NCI-H2107 (cell line): ENCODE results near the gene ANKLE2.
"Not testable (repeated sequence)": the region's sequence is repeated elsewhere in the genome, so short reads cannot be mapped to it uniquely, and the experiment has no call there.

Source experiments
- DNase-seq: peaks from one replicate; lab custom pipeline; 2025; lab: John Stamatoyannopoulos, UW

Gene ANKLE2

DNA sequence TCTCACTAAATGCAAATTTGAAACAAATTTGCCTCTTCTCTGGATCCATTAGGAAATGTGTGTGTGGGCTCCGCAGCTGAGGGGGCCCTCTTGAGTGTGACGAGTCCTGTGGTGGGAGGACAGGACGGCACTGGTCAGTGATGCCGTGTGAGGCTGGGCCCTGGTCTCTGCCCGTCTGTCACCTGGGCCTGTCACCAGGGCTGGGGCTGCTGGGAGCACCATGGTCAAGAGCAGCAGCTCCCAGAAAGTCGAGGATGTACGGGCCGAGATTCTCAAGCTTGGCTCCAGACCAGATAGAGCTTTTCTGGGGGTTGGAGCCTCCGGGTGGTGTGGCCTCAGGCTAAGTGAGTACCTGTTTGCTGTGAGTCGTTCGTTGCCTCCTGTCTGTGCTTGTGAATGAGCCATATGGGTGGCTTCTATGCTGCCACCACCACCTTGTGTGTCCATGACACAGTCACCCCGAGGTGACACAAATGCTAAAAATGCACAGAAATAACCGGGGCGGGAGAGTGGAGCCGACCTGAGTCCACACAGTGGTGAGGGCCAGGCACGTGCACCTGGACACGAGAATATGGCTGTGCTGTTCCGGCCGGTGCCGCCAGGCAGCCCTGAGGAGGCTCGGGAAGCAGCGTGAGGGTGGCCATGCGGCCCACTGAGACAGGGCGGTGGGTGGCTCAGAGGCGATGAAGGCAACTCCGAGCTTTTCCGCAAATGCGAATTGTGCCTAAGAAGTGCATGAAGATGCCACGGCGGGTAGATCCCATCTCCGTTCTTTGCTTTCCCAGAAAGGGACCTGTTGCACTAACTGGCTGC lies 42.3 kb downstream of the ANKLE2 start:
- no peak for DNase-seq

DNA sequence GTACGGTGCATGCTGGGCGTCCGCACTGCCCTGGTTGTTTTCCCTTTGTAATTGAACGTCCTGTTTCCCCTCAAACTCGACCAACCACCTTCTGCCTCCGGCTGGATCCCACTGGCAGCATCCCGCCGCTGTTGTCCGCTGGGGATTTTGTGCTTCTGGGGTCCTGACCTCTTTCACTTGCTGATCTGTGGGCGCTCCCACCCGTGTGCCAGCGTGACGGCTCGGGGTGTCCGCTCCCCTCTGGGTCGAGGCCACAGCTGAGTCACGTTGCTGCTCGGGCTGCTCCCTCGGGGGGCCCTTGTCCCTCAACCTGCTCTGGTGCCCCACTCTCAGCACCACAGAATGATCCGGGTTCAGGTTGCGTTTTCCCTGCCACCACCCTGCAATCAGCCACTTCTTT lies 43.0 kb downstream of the ANKLE2 start:
- DNase-seq = no peak

DNA sequence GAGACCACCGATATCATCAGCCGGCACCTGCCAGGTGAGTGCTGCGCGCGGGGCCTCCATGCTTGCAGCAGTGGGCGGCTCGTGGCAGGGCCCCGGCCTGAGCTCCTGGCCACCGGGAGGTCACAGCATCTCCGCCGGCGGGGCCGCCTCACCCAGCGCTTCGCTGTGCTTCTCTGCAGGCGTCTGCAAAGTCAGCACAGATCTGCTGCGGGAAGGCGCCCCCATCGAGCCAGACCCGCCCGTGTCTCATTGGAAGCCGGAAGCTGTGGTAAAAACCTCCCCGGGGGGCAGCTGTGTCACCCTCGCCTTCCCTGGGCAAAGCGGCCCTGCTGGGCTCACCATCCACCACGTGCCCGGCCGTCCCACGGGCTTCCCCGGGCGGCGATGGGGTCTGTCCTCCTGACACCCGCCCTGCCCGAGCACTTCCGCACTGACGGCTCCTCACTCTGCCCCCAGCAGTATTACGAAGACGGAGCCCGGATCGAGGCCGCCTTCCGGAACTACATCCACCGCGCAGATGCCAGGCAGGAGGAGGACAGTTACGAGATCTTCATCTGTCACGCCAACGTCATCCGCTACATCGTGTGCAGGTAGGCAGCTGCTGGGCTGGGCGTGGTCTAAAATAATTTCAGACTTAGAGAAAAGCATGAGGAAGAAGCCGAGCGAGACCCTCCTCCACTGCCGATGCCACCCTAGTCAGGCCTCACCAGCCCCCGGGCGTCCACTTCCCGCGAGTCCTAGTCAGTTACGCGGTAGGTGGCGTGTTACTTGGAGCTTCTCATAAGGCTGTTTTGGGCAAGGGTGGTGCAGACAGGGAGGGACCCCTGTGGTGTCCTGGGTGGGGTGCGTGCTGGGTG lies 43.9 kb downstream of the ANKLE2 start:
- DNase-seq = no peak

DNA sequence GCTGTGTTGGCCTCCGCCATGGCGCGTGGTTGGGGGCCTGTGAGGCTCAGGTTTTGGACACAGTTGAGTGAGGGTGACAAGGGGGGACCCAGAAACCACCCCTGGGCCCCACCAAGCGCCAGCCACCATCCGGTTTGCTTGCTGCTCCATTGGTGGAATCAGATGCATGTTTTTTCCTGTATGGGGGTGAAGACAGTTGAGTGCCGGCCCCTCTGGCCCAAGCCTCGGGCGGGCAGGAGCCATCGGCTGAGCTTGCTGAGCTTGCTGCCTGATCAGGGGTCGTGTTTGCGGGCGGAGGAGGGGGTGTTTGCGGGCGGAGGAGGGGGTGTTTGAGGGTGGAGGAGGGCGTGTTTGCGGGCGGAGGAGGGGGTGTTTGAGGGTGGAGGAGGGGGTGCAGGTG lies 44.6 kb downstream of the ANKLE2 start:
- DNase-seq = no peak

DNA sequence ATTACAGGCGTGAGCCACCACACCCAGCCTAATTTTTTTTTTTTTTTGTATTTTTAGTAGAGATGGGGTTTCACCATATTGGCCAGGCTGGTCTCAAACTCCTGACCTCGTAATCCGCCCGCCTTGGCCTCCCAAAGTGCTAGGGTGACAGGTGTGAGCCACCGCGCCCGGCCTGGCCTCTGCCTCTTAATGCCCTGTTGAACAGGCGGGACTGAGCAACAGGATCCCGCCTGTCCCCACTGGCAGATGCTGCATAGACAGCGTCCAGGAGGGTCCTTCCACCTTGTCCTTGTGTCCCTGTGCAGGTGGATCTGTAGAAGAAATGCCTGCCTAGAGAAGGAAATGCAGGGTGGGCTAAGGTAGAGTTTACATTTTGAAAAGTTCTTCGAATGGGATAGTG lies 45.3 kb downstream of the ANKLE2 start:
- DNase-seq = no peak

DNA sequence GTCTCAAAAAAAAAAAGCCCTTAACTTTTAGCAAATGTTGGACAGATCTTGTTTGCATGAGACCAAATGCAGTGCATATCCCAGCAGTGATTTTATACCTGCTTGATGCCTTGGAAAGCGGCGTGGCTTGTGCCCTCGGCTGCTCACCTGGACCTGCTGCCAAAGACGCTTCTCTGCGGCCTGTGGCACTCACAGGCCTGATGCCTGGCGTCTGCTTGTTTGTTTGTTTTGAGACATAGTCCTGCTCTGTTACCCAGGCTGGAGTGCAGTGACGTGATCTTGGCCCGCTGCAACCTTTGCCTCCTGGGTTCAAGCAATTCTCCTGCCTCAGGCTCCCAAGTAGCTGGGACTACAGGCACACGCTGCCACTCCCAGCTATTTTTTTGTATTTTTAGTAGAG lies 45.8 kb downstream of the ANKLE2 start:
- DNase-seq = no peak

DNA sequence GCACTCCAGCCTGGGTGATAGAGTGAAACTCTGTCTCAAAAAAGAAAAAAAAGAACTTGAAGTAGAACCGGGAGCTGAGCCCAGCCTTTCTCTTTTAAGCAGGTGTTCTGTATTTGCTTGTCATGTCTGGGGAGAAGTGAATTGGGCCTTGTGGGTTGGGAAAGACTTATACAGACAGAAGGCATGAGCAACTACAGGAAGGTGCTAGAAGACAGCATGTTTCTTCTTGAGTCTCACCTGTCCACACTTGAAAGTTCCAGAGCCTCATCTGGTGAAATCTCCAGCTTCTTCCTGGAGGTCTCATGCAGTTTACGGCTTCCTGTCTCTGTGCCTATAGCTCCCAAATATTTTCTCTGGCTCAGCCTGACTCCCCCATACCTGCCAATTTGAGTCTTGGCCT lies 48.5 kb downstream of the ANKLE2 start:
- DNase-seq = no peak

DNA sequence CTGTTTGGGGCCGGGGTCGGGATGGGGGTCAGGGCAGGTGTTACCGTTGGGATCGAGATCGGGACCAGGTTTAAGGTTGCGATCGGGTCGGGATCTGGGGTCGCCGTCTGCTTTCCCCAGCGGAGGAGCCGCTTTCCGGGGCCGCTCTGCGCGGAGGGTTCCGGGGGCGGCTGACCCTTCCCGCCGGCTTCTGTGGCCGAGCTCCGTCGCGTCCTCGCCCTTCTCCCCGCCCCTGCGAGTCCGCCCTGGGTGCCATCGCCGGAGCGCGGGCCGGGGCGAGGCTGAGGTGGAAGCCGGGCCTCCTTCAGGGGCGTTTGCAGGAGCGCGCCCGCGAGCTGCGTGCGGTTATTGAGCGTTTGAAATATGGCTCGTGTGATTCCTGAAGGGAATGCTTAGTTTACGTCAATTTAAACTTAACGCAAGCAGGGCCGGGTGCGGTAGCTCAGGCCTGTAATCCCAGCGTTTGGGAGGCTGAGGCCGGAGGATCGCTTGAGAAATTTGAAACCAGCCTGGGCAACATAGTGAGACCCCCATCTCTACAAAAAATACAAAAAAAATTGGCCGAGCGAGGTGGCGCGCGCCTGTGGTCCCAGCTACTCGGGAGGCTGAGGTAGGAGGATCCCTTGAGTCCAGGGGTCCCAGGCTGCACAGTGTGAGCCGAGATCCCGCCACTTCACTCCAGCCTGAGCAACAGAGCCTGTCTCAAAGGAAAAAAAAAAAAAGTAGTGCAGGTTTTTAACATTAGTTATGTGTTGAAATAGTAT lies 50.4 kb downstream of the ANKLE2 start:
- DNase-seq = no peak

DNA sequence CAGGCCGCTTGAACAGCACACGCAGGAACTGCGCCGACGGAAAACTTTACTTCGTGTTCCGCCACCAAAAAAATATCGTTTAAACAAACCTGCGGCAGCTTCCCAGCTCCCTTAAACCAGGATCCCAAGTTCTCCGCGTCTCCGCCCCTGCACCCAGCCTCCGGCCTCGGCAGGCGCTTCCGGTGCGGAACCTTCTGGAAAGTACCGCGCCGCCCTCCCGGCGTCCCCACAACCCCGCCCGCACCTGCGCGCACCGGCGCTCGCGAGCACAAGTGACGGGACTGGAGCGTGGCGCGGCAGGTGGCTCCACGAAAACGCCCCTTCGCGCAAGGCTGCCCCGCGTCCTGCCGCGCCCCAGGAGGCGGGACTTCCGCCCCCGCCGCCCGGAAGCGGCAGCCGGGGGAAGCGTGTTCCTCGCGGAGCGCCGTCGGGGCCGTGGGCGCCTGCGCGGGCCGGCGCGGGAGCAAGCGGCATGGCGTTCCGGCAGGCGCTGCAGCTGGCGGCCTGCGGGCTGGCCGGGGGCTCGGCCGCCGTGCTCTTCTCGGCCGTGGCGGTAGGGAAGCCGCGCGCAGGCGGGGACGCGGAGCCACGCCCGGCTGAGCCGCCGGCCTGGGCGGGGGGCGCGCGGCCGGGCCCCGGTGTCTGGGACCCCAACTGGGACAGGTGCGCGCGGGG lies 51.1 kb downstream of the ANKLE2 start, which contains the start of gene PGAM5:
Gene PGAM5 (plus strand): TSS at position 438 of the 675 bp plus-strand sequence. CDS start 35 bp downstream, at position 473.
- DNase-seq = peak; percentile 71

DNA sequence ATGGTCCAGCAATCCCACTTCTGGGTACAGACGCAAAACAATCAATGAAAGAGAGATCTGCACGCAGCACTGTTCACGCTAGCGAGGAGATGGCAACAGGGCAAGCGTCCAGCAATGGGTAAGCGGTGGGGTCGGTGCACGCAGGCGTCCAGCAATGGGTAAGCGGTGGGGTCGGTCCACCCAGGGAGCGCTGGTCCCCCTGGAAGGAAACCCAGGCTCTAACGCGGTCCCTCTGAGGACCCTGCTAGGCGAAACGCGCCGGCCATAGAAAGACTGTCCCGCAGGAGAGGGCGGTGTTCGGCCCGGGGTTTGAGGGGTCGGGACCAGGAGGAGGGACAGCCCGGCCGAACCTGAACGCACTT lies 51.6 kb downstream of the ANKLE2 start:
- no peak for DNase-seq

DNA sequence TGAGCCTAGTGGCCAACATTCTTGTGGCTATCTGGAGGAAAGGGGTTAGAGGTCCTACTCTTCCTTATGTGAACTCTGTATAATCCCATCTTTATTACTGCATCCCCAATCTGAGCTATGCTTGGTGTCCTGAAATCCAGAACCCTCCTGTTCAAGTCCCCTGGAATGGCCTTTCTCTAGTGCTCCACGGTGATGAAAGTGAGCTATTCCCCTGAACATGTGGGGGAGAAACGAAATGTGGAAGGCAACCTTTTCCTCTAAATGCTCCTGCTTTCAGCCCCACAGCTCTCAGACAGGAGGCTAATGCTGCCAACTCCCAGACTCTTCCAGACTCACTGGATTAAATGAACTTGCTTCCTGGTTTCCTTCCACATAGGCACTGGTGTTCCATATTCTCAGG lies 53.5 kb downstream of the ANKLE2 start:
- no peak for DNase-seq

DNA sequence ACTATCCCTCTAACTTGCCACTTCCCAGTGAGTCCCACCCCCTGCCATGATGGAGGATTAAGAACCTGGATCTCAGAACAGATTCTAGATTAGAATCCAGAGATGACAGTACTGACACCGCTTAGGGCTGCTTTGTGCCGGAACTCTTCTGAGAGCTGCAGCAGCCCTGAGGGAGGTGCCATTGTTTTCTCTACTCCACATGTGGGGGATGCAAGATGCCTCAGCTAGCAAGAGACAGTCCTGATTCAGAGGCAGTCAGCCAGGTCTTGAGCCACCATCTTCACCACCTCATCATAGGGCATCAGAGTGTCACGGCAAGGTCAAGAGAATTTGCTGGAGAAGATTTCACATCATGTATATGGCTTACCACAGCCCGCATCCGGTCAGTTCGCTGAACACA lies 54.4 kb downstream of the ANKLE2 start:
- DNase-seq = no peak

DNA sequence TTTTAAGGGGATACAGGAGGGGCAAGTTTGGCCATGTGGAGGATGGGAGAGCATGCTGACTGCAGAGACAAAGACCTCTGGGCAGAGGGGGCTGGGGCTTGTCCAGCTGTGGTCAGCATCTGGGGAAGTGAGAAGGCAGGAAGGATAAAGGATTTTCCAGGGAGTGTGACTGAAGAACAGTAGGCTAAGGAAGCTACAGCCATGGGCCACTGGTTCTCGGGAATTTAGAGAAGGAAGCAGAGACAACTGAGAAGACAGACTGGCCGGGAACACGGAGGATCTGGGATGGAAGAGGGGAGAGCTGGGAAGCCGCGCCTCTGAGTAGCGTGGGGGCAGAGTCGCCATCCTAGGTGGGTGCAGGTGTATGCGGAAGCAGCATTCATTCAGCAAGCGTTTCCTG lies 58.0 kb downstream of the ANKLE2 start:
- DNase-seq = no peak

DNA sequence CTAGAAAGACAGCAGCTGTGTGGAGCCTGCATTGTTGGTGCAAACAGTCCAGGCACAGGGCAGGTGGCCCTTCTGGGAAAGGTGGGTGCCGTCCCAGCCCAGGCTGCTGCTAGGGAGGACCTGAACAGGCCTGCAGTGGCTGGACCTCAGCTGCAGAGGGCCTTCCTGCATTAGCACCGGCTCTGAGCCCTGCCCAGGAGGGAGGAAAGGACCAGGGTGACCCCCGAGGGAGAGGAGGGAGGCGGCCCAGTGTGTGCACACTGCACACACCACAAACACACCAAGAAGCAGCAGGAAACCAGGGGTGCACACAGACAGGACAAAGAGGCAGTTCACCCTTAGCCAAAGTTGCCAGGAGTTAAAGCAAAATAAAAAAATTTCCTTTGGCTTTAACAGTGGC lies 59.0 kb downstream of the ANKLE2 start:
- DNase-seq = no peak

DNA sequence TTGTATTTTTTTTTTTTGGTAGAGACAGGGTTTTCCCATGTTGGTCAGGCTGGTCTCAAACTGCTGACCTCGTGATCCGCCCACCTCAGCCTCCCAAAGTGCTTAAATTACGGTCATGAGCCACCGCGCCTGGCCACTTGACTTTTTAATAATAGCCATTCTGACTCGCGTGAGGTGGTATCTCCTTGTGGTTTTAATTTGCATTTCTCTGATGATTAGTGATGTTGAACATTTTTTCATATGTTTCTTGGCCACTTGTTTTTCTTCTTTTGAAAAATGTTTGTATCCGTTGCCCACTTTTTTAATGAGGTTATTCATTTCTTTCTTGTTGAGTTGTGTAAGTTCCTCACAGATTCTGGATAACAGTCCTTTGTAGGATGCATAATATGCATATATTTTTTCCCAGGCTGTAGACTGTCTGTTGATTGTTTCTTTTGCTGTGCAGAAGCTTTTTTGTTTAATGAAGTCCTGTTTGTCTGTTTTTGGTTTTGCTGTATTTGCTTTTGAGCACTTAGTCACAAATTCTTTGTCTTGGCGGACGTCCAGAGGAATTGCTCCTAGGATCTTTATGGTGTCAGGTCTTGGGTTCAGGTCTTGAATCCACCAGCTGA lies 61.3 kb downstream of the ANKLE2 start:
- no peak for DNase-seq

DNA sequence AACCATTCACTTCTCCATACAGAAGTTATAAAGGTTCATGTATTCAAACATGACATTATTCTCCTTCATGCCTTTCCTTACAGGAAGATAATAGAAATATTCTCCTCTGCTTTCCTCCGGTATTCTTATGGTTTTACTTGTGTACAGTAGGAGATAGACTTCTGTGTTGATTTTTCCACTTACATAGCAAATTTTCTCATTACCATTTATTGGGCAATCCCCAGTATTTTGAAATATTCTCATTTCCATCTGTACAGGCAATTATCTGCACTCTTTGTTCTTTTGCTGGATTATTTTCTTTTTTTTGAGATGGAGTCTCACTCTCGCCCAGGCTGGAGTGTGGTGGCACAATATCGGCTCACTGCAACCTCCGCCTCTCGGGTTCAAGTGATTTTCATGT lies 63.3 kb downstream of the ANKLE2 start:
- DNase-seq = no peak

DNA sequence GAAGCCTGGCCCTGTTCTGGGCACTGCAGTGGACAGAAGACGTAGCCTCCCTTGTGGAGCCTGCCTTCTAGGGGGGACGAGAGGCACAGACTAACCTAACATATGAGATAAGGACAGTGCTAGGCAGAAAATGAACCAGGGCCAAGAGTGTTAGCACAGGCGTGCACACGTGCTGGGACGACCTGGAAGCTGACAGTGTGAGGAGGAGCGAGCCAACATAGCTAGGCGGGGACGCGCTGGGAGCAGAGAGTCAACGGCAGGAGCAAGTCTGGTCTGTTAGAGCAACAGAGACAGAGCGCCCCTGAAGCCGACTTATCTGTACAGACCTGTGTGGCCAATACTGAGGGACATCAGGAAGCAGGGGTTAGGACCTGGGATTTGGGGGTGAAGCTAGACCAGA lies 66.2 kb downstream of the ANKLE2 start:
- DNase-seq = no peak

DNA sequence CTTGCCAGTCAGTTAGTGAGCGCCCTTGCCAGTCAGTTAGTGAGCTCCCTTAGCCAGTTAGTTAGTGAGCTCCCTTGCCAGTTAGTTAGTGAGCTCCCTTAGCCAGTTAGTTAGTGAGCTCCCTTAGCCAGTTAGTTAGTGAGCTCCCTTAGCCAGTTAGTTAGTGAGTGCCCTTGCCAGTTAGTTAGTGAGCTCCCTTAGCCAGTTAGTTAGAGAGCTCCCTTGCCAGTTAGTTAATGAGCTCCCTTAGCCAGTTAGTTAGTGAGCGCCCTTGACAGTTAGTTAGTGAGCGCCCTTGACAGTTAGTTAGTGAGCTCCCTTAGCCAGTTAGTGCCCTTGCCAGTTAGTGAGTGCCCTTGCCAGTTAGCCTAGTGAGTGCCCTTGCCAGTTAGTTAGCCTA lies 66.7 kb downstream of the ANKLE2 start:
- not testable (repeated sequence) for DNase-seq

DNA sequence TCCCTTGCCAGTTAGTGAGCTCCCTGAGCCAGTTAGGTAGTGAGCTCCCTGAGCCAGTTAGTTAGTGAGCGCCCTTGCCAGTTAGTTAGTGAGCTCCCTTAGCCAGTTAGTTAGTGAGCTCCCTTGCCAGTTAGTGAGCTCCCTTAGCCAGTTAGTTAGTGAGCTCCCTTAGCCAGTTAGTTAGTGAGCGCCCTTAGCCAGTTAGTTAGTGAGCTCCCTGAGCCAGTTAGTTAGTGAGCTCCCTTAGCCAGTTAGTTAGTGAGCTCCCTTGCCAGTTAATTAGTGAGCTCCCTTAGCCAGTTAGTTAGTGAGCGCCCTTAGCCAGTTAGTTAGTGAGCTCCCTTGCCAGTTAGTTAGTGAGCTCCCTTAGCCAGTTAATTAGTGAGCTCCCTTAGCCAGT lies 69.6 kb downstream of the ANKLE2 start:
- not testable (repeated sequence) for DNase-seq

DNA sequence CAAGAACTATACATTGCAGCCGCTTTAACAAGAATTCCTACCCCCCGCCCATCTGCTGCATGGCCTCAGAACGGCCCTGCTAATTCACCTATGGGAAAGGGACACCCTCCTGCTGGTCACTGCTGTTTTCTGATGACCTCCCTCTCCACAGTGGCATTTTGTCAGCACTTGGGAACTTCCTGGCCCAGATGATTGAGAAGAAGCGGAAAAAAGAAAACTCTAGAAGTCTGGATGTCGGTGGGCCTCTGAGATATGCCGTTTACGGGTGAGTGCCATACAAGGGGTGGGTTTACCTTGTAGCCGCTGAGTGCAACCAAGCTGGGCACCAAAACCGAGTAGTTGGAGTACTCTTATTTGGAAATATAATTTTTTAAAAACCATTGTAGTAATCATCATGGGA lies 71.5 kb downstream of the ANKLE2 start:
- no peak for DNase-seq

DNA sequence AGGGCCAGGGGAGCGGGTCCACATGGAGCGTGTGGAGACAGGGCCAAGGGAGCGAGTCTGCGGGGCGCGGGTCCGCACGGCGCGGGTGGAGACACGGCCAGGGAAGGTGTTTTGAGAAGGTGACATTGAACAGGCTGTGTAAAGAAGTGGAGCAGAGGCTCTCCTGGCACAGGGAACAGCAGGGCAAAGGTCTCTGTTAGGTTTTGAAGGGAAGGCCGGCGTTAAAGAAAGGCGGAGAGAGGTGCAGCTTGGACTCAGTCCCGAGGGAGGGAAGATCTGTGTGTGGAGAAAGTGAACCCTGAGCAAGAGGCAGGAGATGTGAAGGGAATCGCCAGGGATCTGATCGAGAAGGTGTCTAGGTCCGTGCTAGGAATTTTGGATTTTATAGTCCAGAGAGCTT lies 72.4 kb downstream of the ANKLE2 start:
- no peak for DNase-seq
